ENCODE results near the gene ANGEL2.
"Not testable (repeated sequence)": the region's sequence is repeated elsewhere in the genome, so short reads cannot be mapped to it uniquely, and the experiment has no call there.

ANGEL2 gene, protein sequence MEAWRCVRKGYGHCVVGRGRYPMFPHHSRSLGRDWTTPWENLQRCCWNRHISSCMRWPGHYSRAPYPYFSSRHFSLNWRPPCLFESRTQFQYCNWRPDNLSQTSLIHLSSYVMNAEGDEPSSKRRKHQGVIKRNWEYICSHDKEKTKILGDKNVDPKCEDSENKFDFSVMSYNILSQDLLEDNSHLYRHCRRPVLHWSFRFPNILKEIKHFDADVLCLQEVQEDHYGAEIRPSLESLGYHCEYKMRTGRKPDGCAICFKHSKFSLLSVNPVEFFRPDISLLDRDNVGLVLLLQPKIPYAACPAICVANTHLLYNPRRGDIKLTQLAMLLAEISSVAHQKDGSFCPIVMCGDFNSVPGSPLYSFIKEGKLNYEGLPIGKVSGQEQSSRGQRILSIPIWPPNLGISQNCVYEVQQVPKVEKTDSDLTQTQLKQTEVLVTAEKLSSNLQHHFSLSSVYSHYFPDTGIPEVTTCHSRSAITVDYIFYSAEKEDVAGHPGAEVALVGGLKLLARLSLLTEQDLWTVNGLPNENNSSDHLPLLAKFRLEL

DNA sequence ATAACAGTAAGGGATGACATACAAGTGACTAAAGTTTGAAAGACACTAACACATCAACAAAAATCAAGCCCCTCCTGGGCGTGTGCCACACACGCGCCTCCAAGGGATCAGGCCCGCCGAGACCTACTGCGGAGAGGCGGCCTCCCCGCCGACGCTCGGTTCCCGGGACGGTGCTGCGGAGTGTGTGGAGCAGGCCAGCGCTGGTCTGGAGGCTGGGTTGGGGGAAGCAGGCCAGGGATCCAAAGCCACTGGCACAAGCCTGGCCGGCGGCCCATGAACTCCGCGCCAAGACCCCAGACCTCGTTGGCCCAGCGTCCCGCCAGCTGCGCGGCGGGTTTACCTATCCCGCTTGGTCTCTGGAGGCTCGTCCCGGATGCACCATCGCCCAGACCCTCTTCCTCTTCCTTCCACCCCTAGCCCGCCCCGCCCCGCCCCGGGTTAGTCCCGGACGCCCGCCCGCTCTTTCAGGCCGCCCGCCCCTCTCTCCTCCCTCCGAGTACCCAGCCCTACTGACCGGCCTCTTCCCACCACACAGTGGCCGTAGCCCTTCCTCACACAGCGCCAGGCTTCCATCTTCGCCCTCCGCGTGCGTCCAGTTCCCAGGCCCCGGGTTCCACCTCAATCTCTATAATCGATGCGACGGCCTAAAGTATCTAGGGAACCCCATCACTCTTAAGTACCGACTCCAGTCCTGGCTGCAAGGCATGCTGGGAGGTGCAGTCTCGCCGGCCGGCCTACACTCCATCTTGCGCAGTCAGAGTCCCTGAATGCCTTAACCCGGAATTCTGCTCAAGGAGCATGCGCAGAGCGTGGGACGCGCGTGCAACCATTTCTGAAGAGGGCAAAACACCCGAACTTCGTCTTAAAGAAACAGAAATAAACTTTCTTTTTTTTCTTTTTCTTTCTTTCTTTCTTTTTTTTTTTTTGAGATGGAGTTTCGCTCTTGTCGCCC lies at the start of gene ANGEL2:
Gene ANGEL2 (minus strand): TSS at position 769 of the 952 bp plus-strand sequence. CDS start 196 bp downstream, at position 573.
- DNase-seq (ENCODE audit: low read depth): peak; percentile 97

DNA sequence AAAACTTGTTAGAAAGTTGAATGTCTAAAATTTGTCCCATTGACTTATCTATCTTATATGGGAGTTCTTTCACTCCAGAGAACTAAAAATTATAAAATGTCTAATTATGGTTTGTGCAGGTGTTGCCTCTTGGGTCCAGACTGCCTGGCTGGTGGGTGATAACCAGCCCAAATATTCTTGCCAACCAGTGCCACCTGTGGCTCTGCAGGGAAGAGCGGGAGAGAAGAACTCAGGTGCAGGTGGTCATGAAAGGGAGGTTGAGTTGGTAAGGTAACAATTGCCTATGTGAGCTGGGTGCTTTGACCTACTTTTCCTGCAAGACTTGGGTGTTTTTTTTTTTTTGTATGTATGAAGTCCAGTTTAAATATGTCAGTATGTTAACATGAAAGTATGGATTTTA lies 45.6 kb upstream of the ANGEL2 start:
- no peak for DNase-seq (ENCODE audit: low read depth)

DNA sequence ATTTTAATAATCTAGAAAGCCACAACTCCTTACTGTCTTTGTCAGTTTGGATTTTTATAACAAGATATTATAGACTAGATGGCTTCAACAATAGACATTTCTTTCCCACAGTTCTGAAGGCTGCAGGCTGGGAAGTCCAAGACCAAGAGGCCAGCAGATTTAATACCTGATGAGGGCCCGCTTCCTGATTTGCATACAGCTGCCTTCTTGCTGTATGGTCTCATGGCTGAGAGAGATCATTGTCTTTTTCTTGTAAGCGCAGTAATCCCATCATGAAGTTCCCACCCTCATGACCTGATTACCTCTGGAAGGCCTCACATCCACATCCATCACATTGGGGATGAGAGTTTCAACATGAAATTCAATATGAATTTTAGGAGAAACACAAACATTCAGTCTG lies 45.2 kb upstream of the ANGEL2 start:
- DNase-seq (ENCODE audit: low read depth): no peak

DNA sequence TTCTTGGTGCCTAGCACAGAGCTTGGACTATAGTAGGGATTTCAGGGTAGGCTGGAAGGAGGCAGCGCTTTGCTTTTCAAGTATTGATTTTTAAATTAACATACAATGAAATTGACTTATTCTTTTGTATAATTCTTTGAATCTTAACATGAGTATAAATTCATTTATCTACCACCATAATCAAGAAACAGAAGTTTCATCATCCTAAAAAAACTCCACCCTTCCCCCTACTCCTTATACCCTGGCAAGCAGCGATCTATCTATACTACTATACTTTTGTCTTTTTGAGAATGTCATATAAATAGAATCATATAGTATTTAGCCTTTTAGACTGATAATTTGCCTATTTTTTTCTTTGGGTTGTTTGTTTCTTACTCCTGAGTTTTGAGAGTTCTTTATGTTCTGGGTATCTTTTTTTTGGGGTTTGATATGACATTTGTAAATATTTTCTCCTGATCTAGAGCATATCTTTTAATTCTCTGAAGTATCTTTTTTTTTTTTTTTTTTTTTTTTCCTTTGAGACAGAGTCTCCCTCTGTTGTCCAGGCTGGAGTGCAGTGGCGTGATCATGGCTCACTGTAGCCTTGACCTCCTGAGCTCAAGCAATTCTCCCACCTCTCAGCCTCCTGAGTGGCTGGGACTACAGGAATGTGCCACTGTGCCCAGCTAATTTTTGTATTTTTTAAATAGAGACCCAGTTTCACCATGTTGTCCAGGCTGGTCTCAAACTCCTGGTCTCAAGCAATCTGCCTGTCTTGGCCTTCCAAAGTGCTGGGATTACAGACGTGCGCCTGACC lies 41.8 kb upstream of the ANGEL2 start:
- no peak for DNase-seq (ENCODE audit: low read depth)

DNA sequence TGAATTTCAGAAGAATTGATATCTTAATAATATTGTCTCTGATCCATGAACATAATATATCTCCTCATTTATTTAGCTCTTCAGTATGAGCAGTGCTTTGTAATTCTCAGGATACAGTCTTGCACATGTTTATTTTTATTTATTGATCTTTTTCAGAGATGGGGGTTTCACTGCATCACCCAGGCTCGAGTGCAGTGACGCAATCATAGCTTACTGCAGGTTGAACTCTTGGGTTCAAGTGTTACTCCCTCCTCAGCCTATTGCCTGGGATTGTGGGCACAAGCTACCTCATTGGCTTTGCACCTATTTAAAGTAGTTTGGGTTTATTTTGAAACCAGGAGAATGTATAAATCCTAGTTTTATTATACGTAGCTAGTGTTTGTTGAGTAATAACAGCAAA lies 40.1 kb upstream of the ANGEL2 start:
- DNase-seq (ENCODE audit: low read depth): no peak

DNA sequence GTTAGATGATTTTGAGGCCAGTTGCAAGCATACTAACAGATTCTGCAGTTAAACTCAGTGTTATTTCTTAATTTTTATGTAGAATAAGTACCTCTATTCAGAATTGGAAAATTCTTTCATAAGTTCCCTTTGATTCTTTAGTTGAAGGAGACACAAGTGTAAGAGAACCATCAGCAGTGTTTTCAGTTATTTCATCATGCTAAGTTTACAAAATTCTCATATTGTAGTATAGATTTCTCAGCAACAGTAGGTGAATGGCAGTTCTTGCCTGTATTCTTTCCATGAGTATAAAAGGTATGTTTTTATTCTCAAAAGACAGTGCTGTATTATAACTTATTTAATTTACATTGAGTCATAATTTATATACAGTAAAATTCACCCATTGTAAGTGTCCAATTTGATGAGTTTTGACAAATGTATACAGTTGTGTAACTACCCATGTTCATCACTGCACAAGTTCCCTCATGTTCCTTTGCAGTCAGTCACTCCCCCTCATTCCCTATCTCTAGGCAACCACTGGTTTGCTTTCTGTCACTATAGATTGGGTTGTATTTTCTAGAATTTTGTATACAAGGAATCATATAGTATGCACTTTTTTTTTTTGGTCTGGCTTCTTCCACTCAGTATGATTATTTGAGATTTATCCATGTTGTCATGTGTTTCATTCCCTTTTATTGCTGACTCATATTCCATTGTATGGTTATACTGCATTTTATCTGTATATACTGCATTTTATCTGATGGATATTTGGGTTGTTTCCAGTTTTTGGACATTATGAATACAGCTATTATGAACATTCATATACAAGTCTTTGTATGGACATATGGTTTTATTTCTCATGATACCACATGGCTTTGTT lies 39.3 kb upstream of the ANGEL2 start:
- no peak for DNase-seq (ENCODE audit: low read depth)

DNA sequence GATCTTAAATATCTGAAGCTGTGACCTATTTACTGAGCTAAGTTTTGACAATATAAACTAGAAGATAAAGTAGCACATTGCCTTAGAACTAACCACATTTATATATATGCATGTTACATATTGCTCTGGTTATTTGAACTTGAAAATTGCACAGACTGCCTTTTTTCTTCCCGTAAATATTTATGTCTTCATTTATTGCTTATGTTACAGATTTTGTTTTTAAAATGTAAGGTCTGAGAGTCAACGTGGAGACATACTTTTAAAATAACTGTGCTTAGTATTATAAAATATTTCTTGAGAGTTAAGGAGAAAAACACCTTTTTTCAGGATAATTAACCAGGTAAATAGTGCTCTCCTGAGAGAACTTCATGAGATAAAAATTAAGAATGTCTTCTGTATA lies 38.5 kb upstream of the ANGEL2 start:
- no peak for DNase-seq (ENCODE audit: low read depth)

DNA sequence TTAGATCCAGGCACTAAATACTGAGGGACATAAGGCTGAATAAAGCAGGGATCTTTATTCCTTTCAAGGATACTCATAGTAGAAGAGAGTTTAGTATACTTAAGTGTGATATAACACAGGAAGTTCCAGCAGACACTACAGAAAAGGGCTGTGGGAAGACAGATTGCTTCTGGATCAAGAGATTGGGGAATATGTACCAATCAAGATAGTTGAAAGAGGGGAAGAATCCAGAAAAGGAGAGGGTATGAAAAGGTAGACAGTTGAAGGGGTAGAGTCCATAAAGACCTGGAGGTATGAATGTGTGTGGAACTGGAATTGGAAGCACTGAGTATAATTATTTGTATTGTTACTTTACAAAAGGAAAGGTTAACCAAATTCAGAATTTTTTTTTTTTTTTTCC lies 37.8 kb upstream of the ANGEL2 start:
- DNase-seq (ENCODE audit: low read depth): no peak

DNA sequence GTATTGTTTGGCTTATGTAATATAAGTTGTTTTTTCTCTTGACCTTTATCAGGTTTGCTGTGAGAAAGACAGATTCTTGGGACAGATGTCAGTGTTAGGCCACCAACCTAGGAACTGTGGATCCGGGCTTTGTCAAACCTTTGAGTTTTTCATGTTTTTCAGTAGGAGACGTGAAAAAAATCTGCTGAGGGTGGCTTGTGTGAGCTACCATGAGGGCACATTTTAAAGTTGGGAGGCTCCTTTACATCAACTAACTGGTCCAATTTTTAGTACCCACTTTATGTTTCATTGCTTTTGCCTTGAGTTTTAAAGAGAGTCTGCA lies 36.2 kb upstream of the ANGEL2 start:
- no peak for DNase-seq (ENCODE audit: low read depth)

DNA sequence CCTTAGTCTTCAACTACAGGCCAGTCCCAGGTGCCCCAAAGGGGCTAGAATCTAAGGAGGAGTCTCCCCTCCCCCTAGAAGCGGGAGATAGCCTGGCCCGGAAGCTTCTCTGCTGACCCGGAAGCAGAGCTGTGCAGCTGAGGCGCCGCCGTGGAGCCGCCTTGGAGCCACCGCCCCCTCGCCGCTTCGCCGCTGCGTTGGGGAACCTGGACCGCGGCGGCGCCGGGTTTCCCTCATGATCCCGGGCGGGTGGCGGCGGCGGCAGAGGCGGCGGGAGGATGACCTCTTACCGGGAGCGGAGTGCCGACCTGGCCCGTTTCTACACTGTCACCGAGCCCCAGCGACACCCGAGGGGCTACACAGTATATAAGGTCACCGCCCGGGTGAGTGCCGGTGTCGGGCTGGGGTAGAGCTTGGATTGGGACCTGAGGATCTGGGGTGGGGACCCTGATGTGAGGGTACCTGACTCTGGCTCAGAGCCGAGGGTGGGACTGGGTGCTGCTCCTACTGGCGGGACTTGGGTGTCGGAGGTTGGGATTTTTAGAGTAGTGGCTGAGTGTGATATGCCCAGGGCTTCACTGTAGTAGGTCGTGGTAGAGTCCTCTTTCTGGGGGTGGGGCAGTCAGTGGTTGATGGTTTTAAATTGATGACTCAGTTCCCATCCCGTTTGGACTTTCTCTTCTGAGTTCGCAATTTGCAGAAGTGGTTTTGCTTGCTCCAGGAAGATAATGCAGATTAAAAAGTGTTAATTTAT lies 35.6 kb upstream of the ANGEL2 start, which contains the start of gene RPS6KC1:
Gene RPS6KC1 (plus strand): TSS at position 115 of the 754 bp plus-strand sequence. CDS start 164 bp downstream, at position 279.
- peak; percentile 89 for DNase-seq (ENCODE audit: low read depth)

DNA sequence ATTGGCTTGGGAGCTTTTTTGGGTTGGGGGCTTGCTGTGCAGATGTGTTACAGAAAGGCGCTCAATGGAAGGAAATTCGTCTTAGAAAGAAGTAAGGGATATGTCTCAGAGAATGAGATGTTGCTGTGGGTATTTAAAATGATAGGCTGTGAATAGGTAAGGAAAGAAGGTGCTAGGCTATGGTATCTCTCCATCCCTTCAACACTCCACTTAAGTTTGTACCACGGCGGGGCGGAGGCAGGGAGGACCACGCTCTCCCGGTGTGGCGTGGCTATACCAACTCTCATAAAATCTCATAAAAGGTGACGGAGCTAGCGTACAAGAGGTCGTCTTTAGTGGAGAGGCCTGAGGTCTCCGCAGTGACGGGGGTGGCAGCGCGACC lies 35.1 kb upstream of the ANGEL2 start:
- no peak for DNase-seq (ENCODE audit: low read depth)

DNA sequence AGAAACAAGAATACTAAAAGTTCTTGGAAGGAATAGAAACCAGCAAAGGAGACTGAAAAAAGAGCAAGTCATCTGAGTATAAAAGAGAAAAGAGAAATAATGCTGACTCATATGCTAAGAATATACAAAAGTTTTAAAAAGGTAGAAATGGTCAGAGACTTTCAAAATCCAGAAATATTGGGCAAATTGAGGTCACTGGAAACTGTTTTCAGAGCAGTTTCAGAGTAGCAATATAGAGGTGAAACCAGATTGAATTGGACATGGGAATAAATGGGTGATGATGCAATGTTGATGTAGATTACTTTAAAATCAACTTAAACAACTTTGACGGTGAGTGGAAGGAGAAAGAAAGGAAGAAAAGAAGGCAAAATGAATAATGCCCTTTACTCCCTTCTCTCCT lies 33.6 kb upstream of the ANGEL2 start:
- no peak for DNase-seq (ENCODE audit: low read depth)

DNA sequence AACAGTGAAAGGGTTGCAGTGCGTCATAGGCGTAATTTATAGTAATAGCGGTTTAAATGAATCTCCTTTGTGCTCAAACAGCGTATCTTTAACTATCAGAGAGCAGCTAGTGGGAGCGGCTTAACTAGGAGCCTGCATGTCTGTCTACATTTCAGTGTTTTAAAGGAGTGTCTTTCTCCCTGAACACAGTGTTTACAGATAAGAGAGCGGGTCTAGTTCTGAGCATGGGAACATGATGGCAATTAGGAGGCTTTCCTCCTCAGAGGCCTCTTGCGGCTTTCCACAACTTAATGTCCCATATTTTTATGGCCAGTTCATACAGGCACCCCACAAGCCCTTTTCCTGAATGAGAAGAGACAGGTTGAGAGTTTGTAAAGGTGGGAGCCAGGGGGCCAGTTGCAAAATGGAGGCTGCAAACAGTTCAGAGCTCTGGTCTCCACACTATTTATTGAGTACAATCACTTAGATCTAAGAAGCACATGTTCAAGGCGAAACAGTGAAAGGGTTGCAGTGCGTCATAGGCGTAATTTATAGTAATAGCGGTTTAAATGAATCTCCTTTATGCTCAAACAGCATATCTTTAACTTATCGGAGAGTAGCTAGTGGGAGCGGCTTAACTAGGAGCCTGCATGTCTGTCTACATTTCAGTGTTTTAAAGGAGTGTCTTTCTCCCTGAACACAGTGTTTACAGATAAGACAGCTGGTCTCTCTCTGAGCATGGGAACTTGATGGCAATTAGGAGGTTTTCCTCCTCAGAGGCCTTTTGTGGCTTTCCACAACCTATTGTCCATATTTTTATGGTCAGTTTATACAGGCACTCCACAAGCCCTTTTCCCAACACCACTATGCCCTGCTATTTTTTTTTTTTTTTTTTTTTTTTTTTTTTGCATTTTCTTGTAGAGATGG lies 29.9 kb upstream of the ANGEL2 start:
- not testable (repeated sequence) for DNase-seq (ENCODE audit: low read depth)

DNA sequence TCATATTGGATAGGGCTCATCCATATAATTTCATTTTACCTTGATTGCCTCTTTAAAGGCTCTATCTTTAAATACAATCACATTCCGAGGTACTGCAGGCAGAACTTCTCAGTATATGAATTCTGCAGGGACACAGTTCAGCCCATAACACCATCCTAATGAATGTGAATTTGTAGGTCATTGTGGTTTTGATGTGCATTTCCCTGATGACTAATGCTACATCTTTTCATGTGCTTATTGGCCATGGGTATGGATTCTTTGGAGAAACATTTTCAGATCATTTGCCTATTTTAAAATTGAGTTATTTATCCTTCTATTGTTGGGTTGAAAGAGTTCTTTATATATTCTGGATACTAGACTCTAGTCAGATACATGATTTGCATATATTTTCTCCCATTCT lies 25.8 kb upstream of the ANGEL2 start:
- DNase-seq (ENCODE audit: low read depth): peak; percentile 77

DNA sequence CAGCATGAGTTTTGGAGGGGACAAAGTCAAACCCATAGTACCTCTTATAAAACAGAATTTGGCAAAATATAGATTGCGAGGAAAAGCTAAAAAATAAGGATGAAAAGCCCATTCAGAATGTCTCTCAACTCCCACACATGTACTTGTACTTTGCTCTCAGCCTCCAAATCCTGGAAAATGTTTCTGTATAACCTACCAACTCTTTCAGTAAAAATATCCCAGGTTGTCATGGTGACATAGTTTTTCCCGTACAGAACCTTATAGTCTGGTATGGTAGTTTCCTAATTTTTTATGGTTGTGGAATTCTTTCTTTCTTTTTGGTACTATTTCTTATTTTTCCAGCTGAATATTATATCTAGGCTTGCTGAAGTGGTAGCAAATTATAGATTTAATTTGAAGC lies 19.9 kb upstream of the ANGEL2 start:
- DNase-seq (ENCODE audit: low read depth): no peak

DNA sequence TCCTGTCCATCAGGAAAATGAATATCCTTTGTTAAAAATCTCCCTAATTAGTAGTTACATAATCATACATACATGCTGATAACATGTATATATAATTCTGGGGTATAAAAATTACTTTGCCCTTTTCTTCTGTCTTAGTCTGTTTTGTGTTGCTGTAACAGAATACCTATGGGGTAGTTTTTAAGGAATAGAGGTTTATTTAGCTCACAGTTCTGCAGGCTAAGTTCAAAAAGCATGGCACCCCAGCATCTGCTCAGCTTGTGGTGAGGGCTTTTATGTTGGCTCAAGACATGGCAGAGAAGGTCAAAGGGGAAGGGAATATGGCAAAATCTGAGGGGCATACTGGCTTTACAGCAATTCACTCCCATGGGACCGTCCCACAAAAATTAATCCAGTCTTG lies 19.0 kb upstream of the ANGEL2 start:
- no peak for DNase-seq (ENCODE audit: low read depth)

DNA sequence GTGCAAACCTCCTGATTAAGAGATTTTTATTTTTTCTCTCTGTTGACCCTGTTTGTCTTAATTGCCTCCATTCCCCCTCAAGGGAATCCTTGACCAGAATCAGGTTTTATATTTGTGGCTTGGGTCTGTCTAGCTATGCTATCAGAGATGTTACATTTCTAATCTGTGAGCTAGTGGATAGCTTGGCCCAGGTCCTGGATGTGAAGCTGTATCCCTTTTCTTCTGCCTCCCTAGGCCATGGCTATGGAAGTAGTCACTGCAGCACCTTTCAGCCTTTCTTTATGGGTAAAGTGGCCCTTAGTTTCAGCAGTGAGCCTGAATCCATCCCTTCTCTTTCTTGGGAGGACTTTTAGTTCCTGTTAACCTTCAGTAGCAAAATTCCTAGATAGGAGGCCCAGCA lies 17.0 kb upstream of the ANGEL2 start:
- no peak for DNase-seq (ENCODE audit: low read depth)

DNA sequence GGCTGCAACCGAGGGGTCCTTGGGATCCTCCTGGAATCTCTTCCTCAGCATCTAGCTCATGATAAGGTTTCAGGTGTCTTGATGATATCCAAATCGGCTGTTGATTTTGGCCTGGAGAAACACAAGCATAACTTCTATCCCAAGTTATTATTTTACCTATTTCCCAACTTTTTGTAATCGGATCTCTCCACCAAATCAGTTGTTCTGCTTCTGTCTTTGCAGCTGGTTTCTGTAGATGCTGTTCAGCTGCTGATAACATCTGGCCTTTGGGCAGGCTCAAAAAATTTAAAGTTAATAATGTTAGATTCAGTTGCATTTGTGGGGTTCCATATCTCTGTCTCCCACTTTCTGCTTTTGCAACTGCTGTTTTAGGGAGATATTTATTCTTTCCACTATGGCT lies 11.4 kb upstream of the ANGEL2 start:
- DNase-seq (ENCODE audit: low read depth): not testable (repeated sequence)

DNA sequence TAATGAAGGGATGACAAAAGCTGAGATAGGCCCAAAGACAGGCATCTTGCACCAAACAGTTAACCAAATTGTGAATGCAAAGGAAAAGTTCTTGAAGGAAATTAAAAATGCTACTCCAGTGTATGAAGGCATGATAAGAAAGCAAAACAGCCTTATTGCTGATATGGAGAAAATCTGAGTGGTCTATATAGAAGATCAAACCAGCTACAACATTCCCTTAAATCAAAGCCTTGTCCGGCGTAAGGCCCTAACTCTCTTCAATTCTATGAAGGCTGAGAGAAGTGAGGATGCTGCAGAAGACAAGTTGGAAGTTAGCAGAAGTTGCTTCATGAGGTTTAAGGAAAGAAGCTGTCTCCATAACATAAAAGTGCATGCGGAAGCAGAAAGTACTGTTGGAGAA lies 4.3 kb upstream of the ANGEL2 start:
- no peak for DNase-seq (ENCODE audit: low read depth)
